GDM1 (cell line): ENCODE results near the gene MAGOH.
A peak's percentile ranks its signal among the peaks of the same experiment; 100 is the strongest.
"Not testable (repeated sequence)": the region's sequence is repeated elsewhere in the genome, so short reads cannot be mapped to it uniquely, and the experiment has no call there.

ENCODE experiments used
- DNase-seq: peaks from one replicate; lab custom pipeline; 2025; lab: John Stamatoyannopoulos, UW

Gene MAGOH

DNA sequence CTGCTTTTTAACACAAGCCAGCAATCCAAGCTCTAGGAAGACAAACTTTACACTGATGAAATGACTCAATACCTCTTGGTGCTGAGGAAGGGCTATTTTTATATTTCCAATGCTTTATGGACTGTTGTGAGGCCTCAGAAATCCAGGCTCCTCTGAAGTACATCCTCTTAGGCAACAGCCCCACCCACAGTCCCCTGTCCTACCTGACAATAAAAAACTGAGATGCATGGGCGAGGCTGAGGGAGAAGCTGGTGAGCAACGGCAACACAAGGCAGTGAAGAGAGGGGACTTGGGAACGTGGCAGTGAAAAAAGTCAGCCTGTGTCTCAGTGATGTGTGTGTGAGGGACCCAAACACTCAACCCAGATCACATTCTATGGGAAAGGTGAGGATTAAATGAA, 51.8 kb downstream of the MAGOH start:
- DNase-seq, result no peak

DNA sequence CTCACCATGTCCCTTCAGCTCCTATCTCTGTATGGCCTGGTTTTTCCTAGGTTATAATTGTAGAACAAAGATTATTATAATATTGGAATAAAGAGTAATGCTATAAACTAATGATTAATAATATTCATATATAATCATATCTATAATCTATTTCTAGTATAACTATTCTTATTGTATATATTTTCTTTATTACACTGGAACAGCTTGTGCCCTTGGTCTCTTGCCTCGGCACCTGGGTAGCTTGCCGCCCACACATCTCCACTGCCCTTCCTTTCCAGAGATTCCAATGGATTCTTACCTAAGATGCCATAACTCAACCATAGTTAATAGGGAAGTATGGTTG, 52.4 kb downstream of the MAGOH start:
- DNase-seq, result not testable (repeated sequence)

DNA sequence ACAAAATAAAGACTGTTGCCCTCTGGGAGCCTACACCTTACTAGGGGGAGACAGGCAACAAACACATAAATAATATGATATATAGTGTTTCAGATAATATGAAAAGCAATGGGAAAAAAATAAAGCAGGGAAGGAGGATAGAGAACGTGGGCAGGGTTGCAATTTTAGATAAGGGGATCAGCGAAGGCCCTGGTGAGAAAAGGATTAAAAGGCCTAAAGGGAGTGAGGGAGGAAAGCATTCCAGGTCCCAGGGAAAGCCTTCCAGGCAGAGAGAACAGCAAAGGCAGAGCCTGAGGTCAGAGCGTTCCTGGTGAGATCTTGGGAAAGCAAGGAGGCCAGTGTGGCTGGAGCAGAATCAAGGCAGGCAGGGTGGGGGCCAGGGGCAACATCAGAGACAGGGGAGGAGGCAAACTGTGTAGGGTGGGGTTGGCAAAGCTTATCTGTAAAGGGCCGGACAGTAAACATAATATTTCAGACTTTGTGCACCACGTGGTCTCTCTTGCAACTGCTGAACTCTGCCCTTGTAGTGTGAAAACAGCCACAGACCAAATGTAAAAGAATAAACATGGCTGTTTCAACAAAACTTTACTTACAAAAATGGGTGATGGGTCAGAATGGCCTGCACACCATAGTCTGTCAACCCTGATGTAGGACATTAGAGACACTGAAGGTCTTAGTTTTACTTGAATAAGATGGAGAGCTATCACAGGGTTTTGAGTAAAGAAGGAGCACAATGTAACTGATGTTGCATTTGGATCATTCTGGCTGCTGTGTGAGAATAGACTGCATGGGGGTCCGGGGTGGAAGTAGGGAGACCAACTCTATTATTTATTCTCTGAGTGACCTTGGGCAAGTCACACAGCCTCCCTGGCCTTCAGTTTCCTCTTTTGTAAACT, 55.0 kb downstream of the MAGOH start:
- DNase-seq, result no peak

DNA sequence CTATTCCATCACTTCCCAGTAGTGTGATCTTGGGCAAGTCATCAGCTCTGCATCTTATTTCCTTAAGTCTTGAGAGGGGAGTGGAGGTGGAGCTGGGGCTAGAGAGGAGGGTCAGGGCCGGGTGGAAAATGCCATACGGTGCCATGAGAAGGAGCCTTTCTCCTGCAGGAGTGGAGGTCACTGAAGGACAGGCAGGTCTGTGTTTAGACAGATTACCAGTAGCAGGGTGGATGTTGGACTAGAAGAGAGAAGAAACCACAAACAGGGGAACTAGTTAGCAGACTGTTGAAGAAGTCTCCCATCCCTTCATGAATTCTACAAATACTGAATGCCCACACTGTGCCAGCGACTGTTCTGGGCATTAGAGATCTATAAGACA, 55.6 kb downstream of the MAGOH start:
- no peak for DNase-seq

DNA sequence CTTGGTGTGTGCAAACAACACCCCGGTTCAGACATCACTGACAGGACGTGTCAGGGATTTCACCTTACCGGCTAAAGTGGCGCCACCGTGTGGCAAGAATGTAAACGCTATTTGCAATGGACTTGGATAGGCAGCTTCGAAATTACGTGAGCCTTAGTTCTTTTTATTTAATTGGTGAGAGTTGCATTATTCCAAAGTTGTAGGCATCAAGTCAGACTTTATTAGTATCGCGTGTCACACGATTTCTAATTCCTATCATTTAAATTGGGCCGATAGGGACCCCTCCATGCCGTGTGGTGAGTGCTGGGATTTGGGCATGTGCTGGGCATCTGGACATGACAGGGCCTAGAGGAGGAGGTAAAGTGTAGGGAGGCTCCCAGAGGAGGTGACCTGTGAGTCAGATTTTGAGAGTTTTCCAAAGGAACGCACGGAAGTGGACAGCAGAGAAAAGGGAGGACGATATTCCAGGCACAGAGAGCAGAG, 56.2 kb downstream of the MAGOH start:
- DNase-seq, result peak; percentile 46

DNA sequence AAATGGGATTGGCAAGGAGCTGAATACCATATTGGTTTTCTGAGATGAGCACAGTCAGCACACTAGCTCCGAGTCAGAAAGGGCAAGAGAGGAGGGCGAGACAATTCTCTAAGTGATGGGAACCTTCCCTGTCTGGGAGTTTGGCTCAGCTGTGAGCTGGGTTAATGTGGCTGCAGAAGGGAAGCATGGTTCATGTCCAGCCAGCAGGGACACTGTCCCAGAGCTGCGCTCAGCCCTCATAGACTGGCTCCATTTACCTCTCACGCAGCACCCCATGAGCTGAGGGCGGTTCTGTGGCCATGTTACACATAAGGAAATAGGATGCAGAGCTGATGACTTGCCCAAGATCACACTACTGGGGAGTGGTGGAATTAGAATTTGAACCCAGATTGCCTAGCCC, 57.4 kb downstream of the MAGOH start:
- DNase-seq, result no peak

DNA sequence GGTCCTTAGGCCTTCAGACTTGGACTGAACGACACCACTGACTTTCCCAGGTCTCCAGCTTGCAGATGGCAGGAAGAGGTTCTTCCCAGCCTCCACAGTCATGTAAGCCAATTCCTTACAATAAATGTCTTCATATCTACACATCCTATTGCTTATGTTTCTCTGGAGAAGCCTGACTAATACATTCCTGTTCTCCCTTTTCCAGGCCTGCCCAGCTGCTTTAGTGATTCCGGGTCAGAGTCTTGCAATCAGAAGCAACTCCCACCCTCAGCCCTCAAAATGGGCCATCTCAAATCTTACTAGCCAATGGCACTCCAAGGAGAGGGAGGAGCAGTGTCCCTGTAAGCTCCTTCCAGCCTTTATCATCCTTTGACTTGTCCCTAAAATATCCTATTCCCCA, 58.1 kb downstream of the MAGOH start:
- no peak for DNase-seq
